ENCODE results near the gene SPATA13. TPM values are rescaled to one million over a fixed set of nuclear protein-coding genes. Genes with fewer than 3 reads are reported as not detected.

SPATA13 gene
- total RNA-seq, 1 experiment from 2014 or later, result 14.1 TPM

GRCh38 chr13:24152292-24153214 is 8.0 kb upstream of the SPATA13 start:
- H2BK15ac ChIP-seq (ENCODE audit: low read depth, low read length), result no peak overlapping the region
- H2AFZ ChIP-seq (ENCODE audit: low read length), result no peak overlapping the region
- H4K5ac ChIP-seq (ENCODE audit: insufficient read length, low read depth, low read length), result no peak overlapping the region
- H4K20me1 ChIP-seq (ENCODE audit: control insufficient read depth, insufficient read depth, insufficient read length), result no peaks in the 10 kb centered on the region
- H3K9ac ChIP-seq (ENCODE audit: extremely low read depth, insufficient read length, low read length), result no peak overlapping the region
- H3K18ac ChIP-seq (ENCODE audit: insufficient read length, low read depth, low read length), result no peak overlapping the region
- H2BK120ac ChIP-seq (ENCODE audit: low read depth, low read length, poor library complexity, severe bottlenecking), result no peak overlapping the region
- no peaks in the 10 kb centered on the region for H3K79me1 ChIP-seq (ENCODE audit: insufficient read depth, low read depth, low read length, poor library complexity, severe bottlenecking)
- H3K36me3 Mint-ChIP-seq (ENCODE audit: insufficient read depth in 1 of 3, low read depth in 3 of 3), result no peaks in the 10 kb centered on the region
- no peak overlapping the region for H3K14ac ChIP-seq (ENCODE audit: insufficient read depth, low read length)
- H3T11ph ChIP-seq (ENCODE audit: low read length), result no peak overlapping the region
- no peak overlapping the region for H3K4ac ChIP-seq (ENCODE audit: low read depth, low read length)
- no peak overlapping the region for H3K4me2 ChIP-seq (ENCODE audit: insufficient read depth, insufficient read length, low read length)
- no CpG with 5 or more reads among the region's 11 CpGs for WGBS (ENCODE audit: extremely low coverage, insufficient read length, low lambda C conversion rate)
- H3K56ac ChIP-seq (ENCODE audit: insufficient read length, low read depth, low read length), result no peak overlapping the region
- TF ChIP-seq CTCF (conservative IDR thresholded peaks at IDR 0.05), result no peak
- H3K23me2 ChIP-seq (ENCODE audit: insufficient read length, low read depth, low read length, poor library complexity, severe bottlenecking), result no peaks in the 10 kb centered on the region
- no peak for DNase-seq
- no peak overlapping the region for H4K8ac ChIP-seq (replicated peaks; ENCODE audit: insufficient read length, low read depth, low read length)
- no peak overlapping the region for H4K91ac ChIP-seq (ENCODE audit: insufficient read length, low read depth, low read length)
- H3K4me3 Mint-ChIP-seq, result no peak overlapping the region
- no peak overlapping the region; a peak in 1 of 7 replicates for H3K27ac Mint-ChIP-seq
- peaks cover 8% of the 10 kb centered on the region; the same call in 1 of the 2 replicates for H3K4me1 ChIP-seq (ENCODE audit: insufficient read depth, low read length)
- no peak overlapping the region for H2BK12ac ChIP-seq (ENCODE audit: insufficient read length, low read depth, low read length)
- no peaks in the 10 kb centered on the region for H3K9me3 ChIP-seq (ENCODE audit: control insufficient read depth, low read depth, low read length)
- H3K9me3 Mint-ChIP-seq, result no peaks in the 10 kb centered on the region
- H3K4me1 Mint-ChIP-seq, result peaks cover 14 to 25% of the 10 kb centered on the region in 2 experiments
- peaks cover 2% of the 10 kb centered on the region for H3K27me3 Mint-ChIP-seq (ENCODE audit: low read depth)
- H2BK5ac ChIP-seq (ENCODE audit: insufficient read length, low read length), result no peak overlapping the region
- no peak overlapping the region for H3K27ac ChIP-seq (ENCODE audit: insufficient read length, low read depth, low read length)
- H2AK5ac ChIP-seq (ENCODE audit: insufficient read length, low read length), result no peak overlapping the region
- no peaks in the 10 kb centered on the region for H3K79me2 ChIP-seq (ENCODE audit: insufficient read depth, low read length)
- H2BK20ac ChIP-seq (ENCODE audit: low read depth, low read length, poor library complexity, severe bottlenecking), result no peak overlapping the region
- no peaks in the 10 kb centered on the region for H3K27me3 ChIP-seq (ENCODE audit: insufficient read depth, low read length)
- no peak overlapping the region for H3K23ac ChIP-seq (ENCODE audit: insufficient read length, low read depth, low read length)

Measured in H9 (cell line).